GF-D8 (cell line): ENCODE data around the gene RAB27A.
"Not testable (repeated sequence)": the region's sequence is repeated elsewhere in the genome, so short reads cannot be mapped to it uniquely, and the experiment has no call there.

ENCODE experiments used
- DNase-seq: peaks from one replicate; lab custom pipeline; 2025; lab: John Stamatoyannopoulos, UW

RAB27A gene

GRCh38 chr15:55289746-55290527 lies at the start of gene RAB27A:
RAB27A (minus strand) TSS chr15:55289813; CDS start chr15:55234934, 54,879 bp downstream.
- DNase-seq, result no peak

GRCh38 chr15:55337160-55337559 lies 47.5 kb upstream of the RAB27A start:
- no peak for DNase-seq

- DNase-seq, result no peak
Measured at GRCh38 chr15:55334997-55335396, 45.4 kb upstream of the RAB27A start.

- DNase-seq, result no peak
Measured at GRCh38 chr15:55334371-55334770, 44.8 kb upstream of the RAB27A start.

- DNase-seq, result peak; percentile 31
Measured at GRCh38 chr15:55327387-55327786, 37.8 kb upstream of the RAB27A start.

- no peak for DNase-seq
Measured at GRCh38 chr15:55322467-55322866, 32.9 kb upstream of the RAB27A start.

- no peak for DNase-seq
Measured at GRCh38 chr15:55320963-55321362, 31.4 kb upstream of the RAB27A start.

GRCh38 chr15:55320238-55320550 lies 30.6 kb upstream of the RAB27A start:
- no peak for DNase-seq

- DNase-seq, result no peak
Measured at GRCh38 chr15:55319537-55320237, 30.1 kb upstream of the RAB27A start.

GRCh38 chr15:55318588-55319494 lies 29.2 kb upstream of the RAB27A start, which contains the start of the genes PIGB and PIGBOS1:
PIGB (plus strand) TSS chr15:55319222; CDS start chr15:55319251, 29 bp downstream.
PIGBOS1 (minus strand) TSS chr15:55319123; CDS start chr15:55317792, 1,331 bp downstream.
- DNase-seq, result peak; percentile 49

GRCh38 chr15:55302801-55303200 lies 13.2 kb upstream of the RAB27A start:
- not testable (repeated sequence) for DNase-seq

- DNase-seq, result no peak
Measured at GRCh38 chr15:55297315-55297714, 7.7 kb upstream of the RAB27A start.

- peak; percentile 49 for DNase-seq
Measured at GRCh38 chr15:55290528-55291057, 980 bp upstream of the RAB27A start.

GRCh38 chr15:55289011-55289745 lies 435 bp downstream of the RAB27A start:
- peak; percentile 5 for DNase-seq

GRCh38 chr15:55288006-55288717 lies 1.5 kb downstream of the RAB27A start:
- no peak for DNase-seq

GRCh38 chr15:55286442-55287189 lies 3.0 kb downstream of the RAB27A start:
- DNase-seq, result not testable (repeated sequence)

- DNase-seq, result no peak
Measured at GRCh38 chr15:55284426-55284825, 5.2 kb downstream of the RAB27A start.

GRCh38 chr15:55283379-55284147 lies 6.0 kb downstream of the RAB27A start:
- DNase-seq, result no peak

GRCh38 chr15:55282284-55282833 lies 7.3 kb downstream of the RAB27A start:
- DNase-seq, result peak; percentile 74
